DOHH2 (cell line): ENCODE data around the gene HLA-DPA1.

Experiments
- H3F3A ChIP-seq: fragments of 200-600 bp; sonication (generic), shearing (Covaris generic); 2 replicates; pipeline ENCODE4 v1.6.0; 2016; ENCODE audit warnings: antibody characterized with exemption, mild to moderate bottlenecking; ENCODE audit not compliant: control insufficient read depth, insufficient read depth
- H3K27ac ChIP-seq: fragments of 200-600 bp; sonication (generic); 2 replicates; pipeline ENCODE4 v1.5.1; 2014; ENCODE audit warnings: low read depth, mild to moderate bottlenecking, low read length, moderate library complexity
- H3K27me3 ChIP-seq: fragments of 200-600 bp; sonication (generic); 2 replicates; pipeline ENCODE4 v1.6.1; 2014; ENCODE audit warnings: mild to moderate bottlenecking, low read length, mixed read lengths; ENCODE audit not compliant: control insufficient read depth
- H3K36me3 ChIP-seq: fragments of 200-600 bp; sonication (generic); 2 replicates; pipeline ENCODE4 v1.6.1; 2014; ENCODE audit warnings: mild to moderate bottlenecking, low read length, moderate library complexity, mixed read lengths; ENCODE audit not compliant: control insufficient read depth
- H3K4me1 ChIP-seq: fragments of 200-600 bp; sonication (generic); 2 replicates; pipeline ENCODE4 v1.6.1; 2014; ENCODE audit warnings: mild to moderate bottlenecking, low read length, mixed read lengths; ENCODE audit not compliant: control insufficient read depth
- H3K4me2 ChIP-seq: fragments of 200-600 bp; sonication (generic); 2 replicates; pipeline ENCODE4 v1.6.0; 2014; ENCODE audit warnings: mild to moderate bottlenecking, low read length, moderate library complexity
- H3K4me3 ChIP-seq: fragments of 200-600 bp; sonication (generic); 2 replicates; pipeline ENCODE4 v1.5.1; 2014; ENCODE audit warnings: mild to moderate bottlenecking, low read length, mixed read lengths
- H3K79me2 ChIP-seq: fragments of 200-600 bp; sonication (generic); 2 replicates; pipeline ENCODE4 v1.6.1; 2014; ENCODE audit warnings: mild to moderate bottlenecking, low read length, mixed read lengths; ENCODE audit not compliant: control insufficient read depth
- H3K9me2 ChIP-seq: fragments of 200-600 bp; sonication (generic); replicated peaks from 2 replicates; pipeline ENCODE4 v1.6.1; 2014; ENCODE audit warnings: mild to moderate bottlenecking, low read length, mixed read lengths; ENCODE audit not compliant: control insufficient read depth
- H3K9me3 ChIP-seq: fragments of 200-600 bp; sonication (generic); 2 replicates; pipeline ENCODE4 v1.6.1; 2014; ENCODE audit warnings: antibody characterized with exemption, low read length, mixed read lengths; ENCODE audit not compliant: control insufficient read depth, insufficient read depth
- H4K20me1 ChIP-seq: fragments of 200-600 bp; sonication (generic); 2 replicates; pipeline ENCODE4 v1.6.0; 2014; ENCODE audit warnings: low read depth, mild to moderate bottlenecking, antibody characterized with exemption, low read length, moderate library complexity; ENCODE audit not compliant: control insufficient read depth, insufficient read depth
- EZH2phosphoT487 ChIP-seq: fragments of 200-600 bp; sonication (generic); IDR thresholded peaks from 2 replicates; pipeline ENCODE4 v1.6.1; 2017; ENCODE audit warnings: borderline replicate concordance, mild to moderate bottlenecking, antibody characterized with exemption, low read length, moderate library complexity, mixed read lengths
- TF ChIP-seq, protein P1 (sequence below): fragments of 200-600 bp; sonication (generic); IDR thresholded peaks from one replicate; pipeline ENCODE4 v1.5.1; 2014; ENCODE audit warnings: antibody characterized with exemption, mild to moderate bottlenecking, low read depth, low read length; ENCODE audit not compliant: poor library complexity, severe bottlenecking

HLA-DPA1 gene

DNA sequence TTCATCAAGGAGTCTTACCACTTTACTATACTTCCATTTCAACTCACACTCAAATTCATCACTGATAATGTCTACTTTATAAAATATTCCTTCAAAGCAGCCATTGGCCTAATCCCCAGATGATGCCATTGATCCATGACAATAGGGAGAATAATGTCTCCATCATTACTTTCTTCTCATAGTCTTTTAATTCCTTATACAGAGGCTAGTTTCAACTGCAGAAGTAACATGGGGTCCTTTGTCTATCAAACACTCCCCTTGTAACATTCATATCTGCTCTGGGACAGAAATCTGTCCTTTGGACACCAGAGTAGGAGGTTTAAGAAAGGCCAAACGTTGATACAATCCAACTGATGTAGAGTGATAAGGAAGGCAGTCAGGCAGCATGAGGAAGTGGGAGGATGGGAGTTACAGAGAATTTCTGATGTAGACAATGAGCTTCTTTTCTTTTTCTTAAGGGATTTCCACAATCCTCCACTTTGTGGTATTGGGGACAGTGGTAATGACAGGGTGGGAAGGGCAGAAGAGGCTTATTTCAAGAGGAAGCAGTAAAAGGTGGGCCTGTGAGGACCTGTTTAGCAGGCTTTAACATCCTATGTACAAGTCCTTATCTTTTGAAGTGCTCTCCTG is 45.1 kb downstream of the HLA-DPA1 start:
- no peaks in the 10 kb centered on the region for H3K27me3 ChIP-seq
- H4K20me1 ChIP-seq, result no peaks in the 10 kb centered on the region
- peak overlapping the region; percentile 85 for H3K27ac ChIP-seq
- H3K9me3 ChIP-seq, result 0 out of 2 replicates have a peak, but pooled peaks cover 3% of the 10 kb centered on the region
- H3K4me1 ChIP-seq, result peaks cover 59% of the 10 kb centered on the region
- H3K79me2 ChIP-seq, result no peaks in the 10 kb centered on the region
- peak overlapping the region; percentile 52 for H3K4me3 ChIP-seq
- H3K36me3 ChIP-seq, result no peaks in the 10 kb centered on the region
- peak overlapping the region; percentile 62 for H3K4me2 ChIP-seq
- TF ChIP-seq, protein P1, sequence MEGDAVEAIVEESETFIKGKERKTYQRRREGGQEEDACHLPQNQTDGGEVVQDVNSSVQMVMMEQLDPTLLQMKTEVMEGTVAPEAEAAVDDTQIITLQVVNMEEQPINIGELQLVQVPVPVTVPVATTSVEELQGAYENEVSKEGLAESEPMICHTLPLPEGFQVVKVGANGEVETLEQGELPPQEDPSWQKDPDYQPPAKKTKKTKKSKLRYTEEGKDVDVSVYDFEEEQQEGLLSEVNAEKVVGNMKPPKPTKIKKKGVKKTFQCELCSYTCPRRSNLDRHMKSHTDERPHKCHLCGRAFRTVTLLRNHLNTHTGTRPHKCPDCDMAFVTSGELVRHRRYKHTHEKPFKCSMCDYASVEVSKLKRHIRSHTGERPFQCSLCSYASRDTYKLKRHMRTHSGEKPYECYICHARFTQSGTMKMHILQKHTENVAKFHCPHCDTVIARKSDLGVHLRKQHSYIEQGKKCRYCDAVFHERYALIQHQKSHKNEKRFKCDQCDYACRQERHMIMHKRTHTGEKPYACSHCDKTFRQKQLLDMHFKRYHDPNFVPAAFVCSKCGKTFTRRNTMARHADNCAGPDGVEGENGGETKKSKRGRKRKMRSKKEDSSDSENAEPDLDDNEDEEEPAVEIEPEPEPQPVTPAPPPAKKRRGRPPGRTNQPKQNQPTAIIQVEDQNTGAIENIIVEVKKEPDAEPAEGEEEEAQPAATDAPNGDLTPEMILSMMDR, result no peak
- no peak for TF ChIP-seq EZH2phosphoT487
- H3F3A ChIP-seq, result peaks cover 21% of the 10 kb centered on the region
- H3K9me2 ChIP-seq, result no peaks in the 10 kb centered on the region

GRCh38 chr6:33024521-33024920 is 48.9 kb downstream of the HLA-DPA1 start:
- H4K20me1 ChIP-seq, result no peaks in the 10 kb centered on the region
- no peak overlapping the region for H3K4me2 ChIP-seq
- H3K4me3 ChIP-seq, result no peak overlapping the region
- peaks cover 21% of the 10 kb centered on the region for H3F3A ChIP-seq
- H3K9me2 ChIP-seq, result no peaks in the 10 kb centered on the region
- no peaks in the 10 kb centered on the region for H3K36me3 ChIP-seq
- no peak overlapping the region for H3K27ac ChIP-seq
- H3K27me3 ChIP-seq, result no peaks in the 10 kb centered on the region
- no peaks in the 10 kb centered on the region for H3K79me2 ChIP-seq
- H3K9me3 ChIP-seq, result 0 out of 2 replicates have a peak, but pooled peaks cover 3% of the 10 kb centered on the region
- no peak for TF ChIP-seq EZH2phosphoT487
- TF ChIP-seq, protein P1, result no peak
- H3K4me1 ChIP-seq, result peaks cover 37% of the 10 kb centered on the region

DNA sequence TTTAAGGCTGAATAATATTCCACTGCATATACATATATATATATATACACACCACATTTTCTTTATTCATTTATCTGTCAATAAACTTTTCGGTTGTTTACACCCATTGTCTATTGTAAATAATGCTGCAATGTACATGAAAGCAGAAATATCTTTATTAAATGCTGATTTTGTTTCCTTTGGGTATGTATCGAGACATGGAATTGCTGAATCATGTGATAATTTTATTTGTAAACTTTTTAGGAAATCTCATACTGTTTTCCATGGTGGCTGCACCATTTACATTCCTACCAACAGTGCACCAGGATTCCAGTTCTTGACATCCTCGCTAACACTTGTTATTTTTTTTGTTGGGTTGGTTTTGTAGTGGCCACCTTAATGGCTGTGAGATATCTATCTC is 49.9 kb downstream of the HLA-DPA1 start:
- Histone ChIP-seq H3F3A (peaks cover 20% of the 10 kb centered on the region), H3K79me2 (no peaks in the 10 kb centered on the region), H3K27me3 (no peaks in the 10 kb centered on the region), H3K9me2 (no peaks in the 10 kb centered on the region), H3K9me3 (0 out of 2 replicates have a peak, but pooled peaks cover 3% of the 10 kb centered on the region), H3K4me1 (peaks cover 36% of the 10 kb centered on the region), H3K36me3 (no peaks in the 10 kb centered on the region), H4K20me1 (no peaks in the 10 kb centered on the region), H3K4me3 (no peak overlapping the region), H3K27ac (no peak overlapping the region), H3K4me2 (no peak overlapping the region)
- TF ChIP-seq, protein P1, result no peak
- no peak for TF ChIP-seq EZH2phosphoT487
